Measurements from ENCODE around the gene ZNF800. TPM values are rescaled to one million over a fixed set of nuclear protein-coding genes. Genes with fewer than 3 reads are reported as not detected.

ZNF800 gene
- polyA plus RNA-seq, 1 donor from 2014 or later: 4.2 TPM

DNA sequence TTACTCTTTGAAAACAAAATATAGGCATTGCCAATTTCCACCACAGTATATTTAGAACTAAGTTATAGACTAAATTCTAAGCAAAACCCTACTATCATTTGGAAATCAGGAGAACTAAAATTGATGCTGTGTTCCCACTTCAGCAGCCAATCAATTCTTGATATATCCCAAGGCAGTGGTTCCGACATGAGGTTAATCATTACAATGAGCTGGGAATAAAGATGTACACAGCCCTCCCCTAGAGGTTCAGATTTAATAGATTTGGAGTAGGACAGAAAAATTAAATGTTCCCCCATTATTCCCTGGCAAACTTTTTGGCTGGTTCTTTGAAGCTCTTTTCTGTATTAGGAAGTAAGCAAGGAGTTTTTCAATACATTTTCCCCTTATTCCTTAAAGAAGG is 15.1 kb downstream of the ZNF800 start:
- H3K27ac ChIP-seq (ENCODE audit: low read length): no peak overlapping the region
- no peaks in the 10 kb centered on the region for H3K27me3 ChIP-seq (ENCODE audit: insufficient read depth, low read depth, low read length)
- H3K4me2 ChIP-seq (ENCODE audit: low read length): no peak overlapping the region
- no peak overlapping the region for H3K4me3 ChIP-seq (ENCODE audit: low read length)
- H3K9ac ChIP-seq (ENCODE audit: low read length): no peak overlapping the region
- no peaks in the 10 kb centered on the region for H3K9me2 ChIP-seq (ENCODE audit: insufficient read depth, low read length)
- H3K79me2 ChIP-seq (replicated peaks; ENCODE audit: insufficient read depth, low read length): no peaks in the 10 kb centered on the region
- H3K36me3 ChIP-seq (ENCODE audit: insufficient read depth, low read length): no peaks in the 10 kb centered on the region
- no peaks in the 10 kb centered on the region for H3K9me3 ChIP-seq (ENCODE audit: low read length)
- H3F3A ChIP-seq (ENCODE audit: insufficient read depth, low read length, poor library complexity, severe bottlenecking): no peaks in the 10 kb centered on the region
- no peak for TF ChIP-seq RAD21 (conservative IDR thresholded peaks at IDR 0.05)
- no peak for TF ChIP-seq EZH2 (IDR thresholded peaks at IDR 0.05; ENCODE audit: borderline replicate concordance, insufficient read depth, low read length, poor library complexity, severe bottlenecking)
- TF ChIP-seq MXI1 (conservative IDR thresholded peaks at IDR 0.05; ENCODE audit: poor library complexity, severe bottlenecking): no peak
- TF ChIP-seq SMC3 (conservative IDR thresholded peaks at IDR 0.05; ENCODE audit: poor library complexity): no peak
- TF ChIP-seq EP300 (conservative IDR thresholded peaks at IDR 0.05; ENCODE audit: poor library complexity, severe bottlenecking): no peak
- H4K20me1 ChIP-seq (ENCODE audit: insufficient read depth): no peaks in the 10 kb centered on the region
- H2AFZ ChIP-seq (ENCODE audit: low read depth, low read length): no peak overlapping the region

DNA sequence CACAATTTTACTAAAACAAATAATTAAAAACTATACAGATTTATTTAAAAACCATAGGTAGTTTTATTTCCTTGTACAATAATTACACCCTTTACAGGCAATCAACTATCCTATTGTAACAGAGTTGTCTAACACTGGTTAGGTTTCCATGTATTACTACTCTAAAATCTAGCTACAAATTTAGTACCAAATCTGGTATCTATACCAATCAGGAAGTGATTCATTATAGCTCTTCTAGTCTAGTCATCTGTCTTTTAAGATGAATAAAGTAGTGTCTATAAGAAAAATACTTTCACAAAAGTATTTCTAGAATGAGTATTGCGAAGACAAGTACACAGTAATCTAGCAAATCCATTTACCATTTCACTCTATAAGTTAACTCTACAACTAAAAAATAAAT is 16.9 kb downstream of the ZNF800 start:
- Histone ChIP-seq H3K9me3 (ENCODE audit: low read length) (no peaks in the 10 kb centered on the region), H3K4me3 (ENCODE audit: low read length) (no peak overlapping the region), H3K4me2 (ENCODE audit: low read length) (no peak overlapping the region), H3F3A (ENCODE audit: insufficient read depth, low read length, poor library complexity, severe bottlenecking) (no peaks in the 10 kb centered on the region), H4K20me1 (ENCODE audit: insufficient read depth) (no peaks in the 10 kb centered on the region), H3K27ac (ENCODE audit: low read length) (no peak overlapping the region), H3K9ac (ENCODE audit: low read length) (no peak overlapping the region), H3K27me3 (ENCODE audit: insufficient read depth, low read depth, low read length) (no peaks in the 10 kb centered on the region), H3K79me2 (replicated peaks; ENCODE audit: insufficient read depth, low read length) (no peaks in the 10 kb centered on the region), H2AFZ (ENCODE audit: low read depth, low read length) (no peak overlapping the region), H3K36me3 (ENCODE audit: insufficient read depth, low read length) (no peaks in the 10 kb centered on the region), H3K9me2 (ENCODE audit: insufficient read depth, low read length) (no peaks in the 10 kb centered on the region)
- TF ChIP-seq SMC3 (conservative IDR thresholded peaks at IDR 0.05; ENCODE audit: poor library complexity): no peak
- TF ChIP-seq EZH2 (IDR thresholded peaks at IDR 0.05; ENCODE audit: borderline replicate concordance, insufficient read depth, low read length, poor library complexity, severe bottlenecking): no peak
- TF ChIP-seq MXI1 (conservative IDR thresholded peaks at IDR 0.05; ENCODE audit: poor library complexity, severe bottlenecking): no peak

GRCh38 chr7:127367679-127368078 is 24.8 kb downstream of the ZNF800 start:
- H3K9me2 ChIP-seq (ENCODE audit: insufficient read depth, low read length): no peaks in the 10 kb centered on the region

More at GRCh38 chr7:127367679-127368078, 24.8 kb downstream of the ZNF800 start:
- Histone ChIP-seq H3K79me2 (replicated peaks; ENCODE audit: insufficient read depth, low read length) (no peaks in the 10 kb centered on the region), H3F3A (ENCODE audit: insufficient read depth, low read length, poor library complexity, severe bottlenecking) (no peaks in the 10 kb centered on the region), H2AFZ (ENCODE audit: low read depth, low read length) (no peak overlapping the region), H3K4me3 (ENCODE audit: low read length) (no peak overlapping the region), H3K9ac (ENCODE audit: low read length) (no peak overlapping the region), H3K27ac (ENCODE audit: low read length) (no peak overlapping the region), H3K4me2 (ENCODE audit: low read length) (no peak overlapping the region), H3K9me3 (ENCODE audit: low read length) (no peaks in the 10 kb centered on the region), H4K20me1 (ENCODE audit: insufficient read depth) (no peaks in the 10 kb centered on the region), H3K27me3 (ENCODE audit: insufficient read depth, low read depth, low read length) (no peaks in the 10 kb centered on the region), H3K36me3 (ENCODE audit: insufficient read depth, low read length) (no peaks in the 10 kb centered on the region)
- TF ChIP-seq EZH2 (IDR thresholded peaks at IDR 0.05; ENCODE audit: borderline replicate concordance, insufficient read depth, low read length, poor library complexity, severe bottlenecking) (no peak), CTCF (IDR thresholded peaks at IDR 0.05; ENCODE audit: poor library complexity, severe bottlenecking) (no peak), TAF1 (IDR thresholded peaks at IDR 0.05; ENCODE audit: low read depth) (no peak)
